GM12878 (cell line): ENCODE measurements around the gene NUDT16. TPM values are rescaled to one million over a fixed set of nuclear protein-coding genes. Genes with fewer than 3 reads are reported as not detected.

Experiments used
- ATAC-seq: fragments of 200-7000 bp; cut with Tn5 transposase; 3 replicates; pipeline ENCODE4 v1.9.1; 2020; ENCODE audit warnings: mild to moderate bottlenecking, moderate library complexity
- BruUV-seq: library from RNA; stranded (reverse); fragments of 400-500 nt; replicated peaks from 2 replicates; lab custom pipeline; 2021; lab: Mats Ljungman, UMichigan
- CTCF ChIA-PET: fragments of 300-600 bp; sonication (Branson Sonifier 250); formaldehyde crosslinking; extraction: SDS; loops from one replicate; lab custom pipeline; 2021; ENCODE audit warnings: inconsistent platforms; lab: Yijun Ruan, JAX
- POLR2A ChIA-PET: fragments of 350-600 bp; formaldehyde crosslinking; extraction: SDS; loops from one replicate; lab custom pipeline; 2021; ENCODE audit warnings: inconsistent platforms; lab: Charles Lee
- RAD21 ChIA-PET: fragments of 300-600 bp; sonication (Branson Sonifier 250); formaldehyde crosslinking; loops from one replicate; lab custom pipeline; 2023; ENCODE audit warnings: antibody characterized with exemption; ENCODE audit not compliant: unreplicated experiment; lab: Charles Lee
- SMC1A ChIA-PET: fragments of 300-600 bp; sonication (Branson Sonifier 250); formaldehyde crosslinking; loops from one replicate; lab custom pipeline; 2023; ENCODE audit not compliant: unreplicated experiment, uncharacterized antibody; lab: Charles Lee
- DNase-seq: peaks from one replicate; pipeline ENCODE4 v3.0.0-alpha.2; 2011; ENCODE audit warnings: low read depth, low spot score
- FAIRE-seq: peaks from 3 replicates; lab custom pipeline; 2011; peaks lifted over from hg19 to GRCh38; lab: Jason Lieb, UNC
- H2AFZ ChIP-seq: 2 replicates; pipeline ENCODE4 v1.6.0; 2011; ENCODE audit warnings: low read depth, low read length, control low read depth; ENCODE audit not compliant: control insufficient read depth
- H3K27ac ChIP-seq: 2 replicates; pipeline ENCODE4 v1.5.1; 2011; ENCODE audit warnings: control low read depth; ENCODE audit not compliant: control insufficient read depth, insufficient read depth
- H3K27me3 ChIP-seq, 2 experiments: replicated peaks in 1 of 2; 2 replicates each; pipeline versions ENCODE4 v1.6.0 to v1.6.1; 2011; ENCODE audit warnings: low read length in 1 of 2; ENCODE audit not compliant: control insufficient read depth in 2 of 2, insufficient read depth in 2 of 2
- H3K36me3 ChIP-seq, 2 experiments: 2 replicates each; pipeline ENCODE4 v1.5.1; 2011; ENCODE audit warnings: low read length in 1 of 2; ENCODE audit not compliant: control insufficient read depth in 2 of 2, insufficient read depth in 2 of 2
- H3K4me1 ChIP-seq: 2 replicates; pipeline ENCODE4 v1.6.1; 2011; ENCODE audit warnings: mild to moderate bottlenecking, low read length, moderate library complexity, mixed read lengths; ENCODE audit not compliant: control insufficient read depth, insufficient read depth
- H3K4me2 ChIP-seq: 2 replicates; pipeline ENCODE4 v1.6.0; 2011; ENCODE audit warnings: control low read depth; ENCODE audit not compliant: control insufficient read depth, insufficient read depth
- H3K4me3 ChIP-seq: fragments of 200-600 bp; sonication (generic); 2 replicates; pipeline ENCODE4 v1.5.1; 2016
- H3K79me2 ChIP-seq: 2 replicates; pipeline ENCODE4 v1.6.0; 2011; ENCODE audit warnings: low read length; ENCODE audit not compliant: control insufficient read depth, insufficient read depth
- H3K9ac ChIP-seq: 2 replicates; pipeline ENCODE4 v1.8.0; 2011; ENCODE audit warnings: low read length, control low read depth, mixed read lengths; ENCODE audit not compliant: control insufficient read depth, insufficient read depth
- H3K9me3 ChIP-seq: replicated peaks from 3 replicates; pipeline ENCODE4 v1.5.1; 2011; ENCODE audit warnings: mild to moderate bottlenecking, low read length; ENCODE audit not compliant: control insufficient read depth, insufficient read depth
- H4K20me1 ChIP-seq: 2 replicates; pipeline ENCODE4 v1.6.0; 2011; ENCODE audit not compliant: control insufficient read depth, insufficient read depth
- ASH2L ChIP-seq: fragments of 300-600, 200-600 bp; sonication (generic); IDR thresholded peaks from 2 replicates; pipeline ENCODE4 v1.6.1; 2017; ENCODE audit warnings: low read depth, mild to moderate bottlenecking, borderline replicate concordance
- BACH1 ChIP-seq: fragments of 450-650 bp; IDR thresholded peaks from 2 replicates; pipeline ENCODE4 v1.6.1; 2017; ENCODE audit warnings: mild to moderate bottlenecking, borderline replicate concordance
- CREM ChIP-seq: IDR thresholded peaks from 2 replicates; pipeline ENCODE4 v1.6.1; 2014; ENCODE audit warnings: antibody characterized with exemption, low read depth
- HDAC6 ChIP-seq: fragments of 200-600 bp; sonication (generic); IDR thresholded peaks from one replicate; pipeline ENCODE4 v1.8.0; 2017; ENCODE audit warnings: antibody characterized with exemption; ENCODE audit not compliant: unreplicated experiment
- NR2C2 ChIP-seq: IDR thresholded peaks from 2 replicates; pipeline ENCODE4 v1.6.1; 2011; ENCODE audit warnings: borderline replicate concordance, low read depth; ENCODE audit not compliant: control insufficient read depth, insufficient read length
- SP1 ChIP-seq: IDR thresholded peaks from one replicate; pipeline ENCODE4 v1.6.1; 2011; ENCODE audit warnings: low read depth, low read length
- TAF1 ChIP-seq: IDR thresholded peaks from 2 replicates; pipeline ENCODE4 v1.6.1; 2011; ENCODE audit warnings: mild to moderate bottlenecking, low read depth, low read length, borderline replicate concordance
- YY1 ChIP-seq: IDR thresholded peaks from 2 replicates; pipeline ENCODE4 v1.6.1; 2011; ENCODE audit warnings: low read depth, mild to moderate bottlenecking, low read length
- ZBED1 ChIP-seq: IDR thresholded peaks from 2 replicates; pipeline ENCODE4 v1.6.1; 2016; ENCODE audit warnings: borderline replicate concordance
- ZBTB33 ChIP-seq: fragments of 450-650 bp; IDR thresholded peaks from 2 replicates; pipeline ENCODE4 v1.6.1; 2017; ENCODE audit warnings: mild to moderate bottlenecking
- WGBS: methylation state at CpG from one replicate; pipeline ENCODE4 v1.1.6; 2016; ENCODE audit warnings: low lambda C conversion rate; ENCODE audit not compliant: insufficient replicate concordance, insufficient coverage; ENCODE audit errors: missing lambda C conversion rate; 5-methylcytosine and 5-hydroxymethylcytosine counted together
- in situ Hi-C: fragments of 300-500 bp; cut with MboI; formaldehyde crosslinking; loops from 9 replicates; pipeline ENCODE4 v1.14.3; 2018; ENCODE audit warnings: mixed read lengths
- intact Hi-C: fragments of 100-400 bp; cut with micrococcal nuclease; formaldehyde crosslinking; loops from one replicate; pipeline ENCODE4 v1.14.2; 2022; ENCODE audit not compliant: unreplicated experiment
- polyA plus RNA-seq, 11 experiments: library from polyadenylated mRNA; depleted of rRNA in 4 of 11; unstranded in 6 of 11; stranded (reverse) in 5 of 11; fragments of >200 nt; fragmentation: Nextera tagmentation in 4 of 11; fragmentation: Illumina TruSeq in 1 of 11; extraction: Ambion mirVana in 4 of 11; extraction: Trizol in 1 of 11; gene quantifications; 1 replicate in 1 of 11; 2 replicates in 10 of 11; pipeline versions ENCODE4 v1.2.1 to v1.2.3, GENCODE V29; 2011 to 2016; ENCODE audit warnings: inconsistent platforms in 2 of 11, missing spikeins in 2 of 11, low read depth in 1 of 11
- total RNA-seq, 4 experiments: library from RNA; depleted of rRNA in 3 of 4; stranded (reverse); fragments of >200 nt in 3 of 4; fragmentation: Illumina TruSeq in 1 of 4; extraction: Trizol in 1 of 4; gene quantifications; 2 replicates each; pipeline versions ENCODE4 v1.2.1 to v1.2.3, GENCODE V29; 2013 to 2021
- TF ChIP-seq, protein P1 (sequence below): IDR thresholded peaks from 2 replicates; pipeline ENCODE4 v1.6.1; 2012; ENCODE audit warnings: low read depth, low read length, improper control_type of control experiment

Gene NUDT16
- total and polyA plus RNA-seq, 10 of the 15 experiments (the other 5 are each of a cell fraction or from before 2014, with no cell fraction given), result 1.4 to 16.6 (median 10.4) TPM

GRCh38 chr3:131341761-131342160 lies 39.8 kb upstream of the NUDT16 start:
- BruUV-seq, result no TSS peak
- no peak overlapping the region for H2AFZ ChIP-seq
- FAIRE-seq (no peak), ATAC-seq (no peak), DNase-seq (no peak)
- WGBS, result 28% methylated on average over 2 of the region's 2 CpGs
- H3K9me3 ChIP-seq, result no peaks in the 10 kb centered on the region; the same call in 2 of the 3 replicates
- TF ChIP-seq BACH1 (no peak), SP1 (no peak), ZBTB33 (no peak), HDAC6 (no peak), CREM (no peak), YY1 (no peak), TAF1 (no peak), NR2C2 (no peak), ASH2L (no peak), ZBED1 (no peak)
- TF ChIP-seq, protein P1, sequence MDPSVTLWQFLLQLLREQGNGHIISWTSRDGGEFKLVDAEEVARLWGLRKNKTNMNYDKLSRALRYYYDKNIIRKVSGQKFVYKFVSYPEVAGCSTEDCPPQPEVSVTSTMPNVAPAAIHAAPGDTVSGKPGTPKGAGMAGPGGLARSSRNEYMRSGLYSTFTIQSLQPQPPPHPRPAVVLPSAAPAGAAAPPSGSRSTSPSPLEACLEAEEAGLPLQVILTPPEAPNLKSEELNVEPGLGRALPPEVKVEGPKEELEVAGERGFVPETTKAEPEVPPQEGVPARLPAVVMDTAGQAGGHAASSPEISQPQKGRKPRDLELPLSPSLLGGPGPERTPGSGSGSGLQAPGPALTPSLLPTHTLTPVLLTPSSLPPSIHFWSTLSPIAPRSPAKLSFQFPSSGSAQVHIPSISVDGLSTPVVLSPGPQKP, result no peak
- H3K4me1 ChIP-seq, result no peaks in the 10 kb centered on the region
- H3K4me3 ChIP-seq, result no peak overlapping the region
- intact Hi-C loops, result no loop called here
- H3K27ac ChIP-seq, result no peak overlapping the region
- ChIA-PET SMC1A (interaction anchor here (1.9 kb wide), 1 partner anchor 12 kb away, joined by 4 read pairs; no protein-coding TSS in a partner anchor), CTCF (interaction anchor here (1.2 kb wide), 1 partner anchor 215 kb away, joined by 3 read pairs; no protein-coding TSS in a partner anchor), RAD21 (no interaction called here), POLR2A (no interaction called here)
- H3K27me3 ChIP-seq, result no peaks in the 10 kb centered on the region
- in situ Hi-C loops, result no loop called here
- H3K9ac ChIP-seq, result no peak overlapping the region
- no peaks in the 10 kb centered on the region for H4K20me1 ChIP-seq
- no peak overlapping the region for H3K4me2 ChIP-seq
- no peaks in the 10 kb centered on the region for H3K36me3 ChIP-seq
- H3K79me2 ChIP-seq, result no peaks in the 10 kb centered on the region
